ENCODE results near the gene RING1. TPM values are rescaled to one million over a fixed set of nuclear protein-coding genes. Genes with fewer than 3 reads are reported as not detected.

Gene RING1
- total and polyA plus RNA-seq, 2 donors, result 19.1 to 48.3 TPM

DNA sequence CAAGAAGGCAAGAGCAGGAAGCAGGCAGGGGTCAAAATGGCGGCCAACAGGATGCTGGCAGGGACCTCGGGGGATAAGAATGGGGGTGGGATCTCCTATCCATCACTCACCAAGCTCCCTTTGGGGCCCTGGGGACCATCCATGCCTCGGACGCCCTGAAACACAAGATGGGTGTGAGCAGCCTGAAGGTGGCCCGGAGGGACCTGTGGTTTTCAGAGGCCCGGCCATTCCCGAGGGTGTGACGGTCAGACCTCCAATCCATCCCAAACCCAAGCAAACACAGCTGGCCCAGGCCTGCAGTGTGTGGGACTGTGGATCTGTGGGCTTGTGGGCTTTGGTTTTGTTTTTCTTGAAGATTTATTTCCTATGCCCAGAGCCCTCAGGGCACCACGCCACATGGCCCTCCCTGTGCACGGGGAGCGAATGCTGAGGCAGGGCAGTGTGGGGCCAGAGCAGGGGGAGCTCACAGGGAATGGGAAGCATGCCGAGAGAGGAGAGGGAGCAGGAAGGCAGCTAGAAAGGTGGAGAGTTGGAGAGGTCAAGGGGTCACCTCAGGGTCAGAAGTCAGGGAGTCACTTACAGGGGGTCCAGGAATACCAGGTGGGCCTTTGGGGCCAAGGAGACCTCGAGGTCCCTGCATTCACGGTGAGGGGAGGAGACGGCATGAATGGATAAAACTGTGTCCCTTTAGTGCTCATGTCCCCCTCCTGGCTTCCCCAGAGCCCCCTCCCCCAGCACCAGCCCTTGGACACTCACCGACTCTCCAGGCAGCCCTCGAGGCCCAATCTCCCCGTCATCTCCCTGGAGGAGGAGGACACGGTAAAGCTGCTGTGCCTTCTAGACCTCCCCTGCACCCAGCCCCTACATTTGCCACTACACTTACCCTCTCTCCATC is 30.5 kb upstream of the RING1 start:
- 78% methylated on average over 19 of the region's 19 CpGs for WGBS
- DNase-seq (ENCODE audit: extremely low spot score), result no peak
- no peak overlapping the region for H3K27ac ChIP-seq (ENCODE audit: low read depth)
- no peak overlapping the region for H3K4me3 ChIP-seq (ENCODE audit: low read depth, low read length)
- no peaks in the 10 kb centered on the region for H3K36me3 ChIP-seq (ENCODE audit: insufficient read depth)
- no peaks in the 10 kb centered on the region for H3K4me1 ChIP-seq (ENCODE audit: insufficient read depth)

DNA sequence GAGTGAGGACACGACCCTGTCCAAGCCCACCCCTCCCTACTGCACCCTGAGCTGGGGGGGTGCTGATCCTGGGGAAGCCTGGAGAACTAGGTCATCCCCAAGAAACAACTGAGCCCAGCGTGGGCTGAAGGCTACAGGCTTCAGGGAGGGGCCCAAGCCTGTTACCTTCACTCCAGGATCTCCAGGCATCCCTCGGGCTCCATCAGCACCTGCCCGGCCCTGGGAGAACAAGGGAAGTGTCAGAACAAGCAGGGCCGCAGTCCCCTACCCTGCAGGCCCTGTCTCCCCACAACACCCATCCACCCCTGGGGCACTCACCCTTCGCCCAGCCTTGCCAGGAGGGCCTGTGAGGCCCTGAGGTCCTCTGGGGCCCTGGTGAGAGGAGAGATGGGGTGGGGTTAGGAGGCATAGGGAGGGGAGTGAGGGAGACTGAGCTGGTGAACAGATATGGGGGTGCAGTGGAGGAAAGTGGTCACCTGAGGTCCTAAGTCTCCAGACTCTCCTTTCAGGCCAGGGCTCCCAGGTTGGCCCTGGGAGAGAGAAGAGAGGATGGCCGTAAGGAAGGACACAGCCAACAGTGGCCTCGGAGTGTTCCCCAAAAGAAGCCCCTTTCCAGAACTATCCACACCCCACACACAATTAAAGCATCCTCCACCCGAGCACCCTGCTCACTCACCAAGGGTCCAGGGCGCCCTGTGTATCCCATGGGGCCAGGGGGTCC is 29.4 kb upstream of the RING1 start:
- H3K27ac ChIP-seq (ENCODE audit: low read depth), result no peak overlapping the region
- DNase-seq (ENCODE audit: extremely low spot score), result no peak
- H3K4me3 ChIP-seq (ENCODE audit: low read depth, low read length), result no peak overlapping the region
- 87% methylated on average over 10 of the region's 10 CpGs for WGBS
- H3K4me1 ChIP-seq (ENCODE audit: insufficient read depth), result no peaks in the 10 kb centered on the region
- H3K36me3 ChIP-seq (ENCODE audit: insufficient read depth), result no peaks in the 10 kb centered on the region

DNA sequence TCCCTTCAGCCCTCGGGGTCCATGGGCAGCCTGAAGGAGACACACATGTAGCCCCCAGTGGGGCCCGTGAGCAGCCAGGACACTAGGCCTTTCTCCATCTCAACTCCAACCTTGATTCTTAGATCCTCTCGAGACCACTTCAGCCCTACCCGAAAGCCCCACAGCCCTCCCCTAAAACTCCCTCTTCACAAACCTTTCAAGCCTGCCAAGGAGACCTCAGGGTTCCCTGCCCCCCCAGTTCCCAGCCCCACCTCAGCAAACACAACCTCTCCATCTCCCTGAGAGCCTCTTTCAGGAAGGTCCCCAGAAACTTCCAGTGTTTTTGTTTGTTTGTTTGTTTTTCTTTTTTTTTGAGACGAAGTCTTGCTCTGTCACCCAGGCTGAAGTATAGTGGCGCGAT is 27.2 kb upstream of the RING1 start:
- WGBS, result 85% methylated on average over 7 of the region's 7 CpGs
- H3K4me1 ChIP-seq (ENCODE audit: insufficient read depth), result no peaks in the 10 kb centered on the region
- H3K4me3 ChIP-seq (ENCODE audit: low read depth, low read length), result no peak overlapping the region
- DNase-seq (ENCODE audit: extremely low spot score), result no peak
- no peak overlapping the region for H3K27ac ChIP-seq (ENCODE audit: low read depth)
- no peaks in the 10 kb centered on the region for H3K36me3 ChIP-seq (ENCODE audit: insufficient read depth)

DNA sequence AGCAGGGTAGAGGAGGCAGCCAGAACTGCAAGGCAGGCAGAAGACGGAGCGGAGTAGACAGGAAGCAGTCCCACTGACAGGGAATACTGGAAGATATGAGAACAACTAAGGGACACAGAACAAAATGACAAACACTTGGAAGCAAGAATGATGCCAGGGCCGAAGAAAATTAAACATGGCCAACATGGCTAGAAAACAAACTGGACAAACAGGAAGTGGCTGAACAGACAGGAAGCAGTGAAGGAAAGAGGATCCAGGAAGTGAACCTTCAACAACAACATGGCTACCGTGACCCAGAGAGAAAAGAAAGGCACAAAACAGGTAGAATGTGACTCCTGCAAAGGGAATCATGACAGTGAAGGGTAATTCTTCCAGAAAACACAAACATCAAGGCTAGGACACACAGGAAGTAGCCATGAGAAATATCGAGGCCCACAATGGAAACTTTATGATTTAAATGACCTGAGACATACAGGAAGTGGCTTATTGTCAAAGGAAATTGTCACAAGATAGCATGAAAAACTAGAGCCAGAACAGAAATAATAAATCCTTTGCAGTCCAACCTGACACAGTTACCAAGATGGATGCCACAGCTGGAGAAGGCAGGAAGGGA is 25.1 kb upstream of the RING1 start:
- Histone ChIP-seq H3K27ac (ENCODE audit: low read depth) (no peak overlapping the region), H3K4me3 (ENCODE audit: low read depth, low read length) (no peak overlapping the region), H3K36me3 (ENCODE audit: insufficient read depth) (no peaks in the 10 kb centered on the region), H3K4me1 (ENCODE audit: insufficient read depth) (no peaks in the 10 kb centered on the region)
- no peak for DNase-seq (ENCODE audit: extremely low spot score)
- whole genome bisulfite sequencing, result 72% methylated on average over 5 of the region's 5 CpGs

- Histone ChIP-seq H3K36me3 (ENCODE audit: insufficient read depth) (no peaks in the 10 kb centered on the region), H3K4me1 (ENCODE audit: insufficient read depth) (no peaks in the 10 kb centered on the region), H3K4me3 (ENCODE audit: low read depth, low read length) (no peak overlapping the region), H3K27ac (ENCODE audit: low read depth) (no peak overlapping the region)
- WGBS, result 57% methylated on average over 9 of the region's 9 CpGs
- DNase-seq (ENCODE audit: extremely low spot score), result no peak
These were observed 23.1 kb upstream of the RING1 start for GRCh38 chr6:33185190-33185589.

- no peaks in the 10 kb centered on the region for H3K4me1 ChIP-seq (ENCODE audit: insufficient read depth)
- no peaks in the 10 kb centered on the region for H3K36me3 ChIP-seq (ENCODE audit: insufficient read depth)
- 60% methylated on average over 4 of the region's 4 CpGs for WGBS
- no peak for DNase-seq (ENCODE audit: extremely low spot score)
- no peak overlapping the region for H3K27ac ChIP-seq (ENCODE audit: low read depth)
- no peak overlapping the region for H3K4me3 ChIP-seq (ENCODE audit: low read depth, low read length)
These were observed 22.6 kb upstream of the RING1 start for GRCh38 chr6:33185654-33186187.

GRCh38 chr6:33187809-33188208 is 20.5 kb upstream of the RING1 start:
- Histone ChIP-seq H3K4me1 (ENCODE audit: insufficient read depth) (no peaks in the 10 kb centered on the region), H3K4me3 (ENCODE audit: low read depth, low read length) (no peak overlapping the region), H3K27ac (ENCODE audit: low read depth) (no peak overlapping the region), H3K36me3 (ENCODE audit: insufficient read depth) (no peaks in the 10 kb centered on the region)
- DNase-seq (ENCODE audit: extremely low spot score), result no peak
- WGBS, result 85% methylated on average over 1 of the region's 1 CpG

DNA sequence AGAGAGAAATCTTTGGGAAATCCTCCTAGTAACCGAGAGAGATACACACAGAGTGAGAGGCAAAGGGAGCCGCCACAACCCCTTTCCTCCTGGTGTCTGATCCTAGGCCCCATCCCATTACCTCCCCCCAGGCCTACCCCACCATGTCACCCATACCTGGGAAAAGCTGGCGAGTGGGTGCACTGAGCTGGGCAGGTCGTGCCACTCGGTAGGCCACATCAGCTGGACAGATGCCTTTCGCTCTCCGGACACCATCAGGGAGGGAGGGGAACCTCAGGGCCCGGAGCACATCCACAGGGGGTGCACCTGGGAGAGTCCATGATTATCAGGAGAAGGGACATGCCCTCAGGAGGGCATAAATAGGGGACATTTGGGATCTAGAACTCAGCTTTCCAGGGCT is 19.1 kb upstream of the RING1 start:
- no peaks in the 10 kb centered on the region for H3K4me1 ChIP-seq (ENCODE audit: insufficient read depth)
- H3K36me3 ChIP-seq (ENCODE audit: insufficient read depth), result no peaks in the 10 kb centered on the region
- no peak overlapping the region for H3K4me3 ChIP-seq (ENCODE audit: low read depth, low read length)
- no peak for DNase-seq (ENCODE audit: extremely low spot score)
- WGBS, result 84% methylated on average over 8 of the region's 8 CpGs
- no peak overlapping the region for H3K27ac ChIP-seq (ENCODE audit: low read depth)

GRCh38 chr6:33189625-33190448 is 18.5 kb upstream of the RING1 start:
- 53% methylated on average over 7 of the region's 7 CpGs for WGBS
- H3K4me1 ChIP-seq (ENCODE audit: insufficient read depth), result no peaks in the 10 kb centered on the region
- no peak overlapping the region for H3K27ac ChIP-seq (ENCODE audit: low read depth)
- no peak for DNase-seq (ENCODE audit: extremely low spot score)
- no peak overlapping the region for H3K4me3 ChIP-seq (ENCODE audit: low read depth, low read length)
- H3K36me3 ChIP-seq (ENCODE audit: insufficient read depth), result no peaks in the 10 kb centered on the region

DNA sequence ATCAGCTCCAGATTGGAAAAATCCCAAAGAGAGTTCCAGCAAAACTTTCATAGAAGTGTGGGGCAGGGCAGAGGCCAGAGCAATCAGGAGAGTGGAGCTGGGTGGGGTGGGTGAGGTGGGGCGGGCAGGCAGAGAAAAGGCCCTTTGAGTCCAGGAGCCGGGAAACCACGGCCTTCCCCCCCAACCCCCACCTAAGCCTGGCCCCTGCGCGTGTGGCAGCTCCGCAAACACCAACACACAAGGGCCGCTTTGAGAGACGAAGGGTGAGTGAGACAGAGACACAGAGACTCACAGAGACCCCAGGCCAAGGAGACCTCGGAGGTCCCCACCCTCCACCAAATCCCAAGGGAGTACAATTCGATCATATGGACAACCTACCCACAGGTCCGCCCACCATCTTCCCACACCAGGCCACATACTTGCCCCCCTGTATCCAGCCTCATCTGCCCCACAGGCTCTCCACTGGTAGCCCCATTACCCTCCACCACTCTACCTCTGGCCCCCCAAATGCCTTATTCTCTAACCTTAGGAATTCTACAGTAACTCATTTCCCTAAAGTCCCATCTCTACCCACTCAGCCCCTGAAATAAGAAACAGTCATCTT is 17.7 kb upstream of the RING1 start:
- Histone ChIP-seq H3K4me1 (ENCODE audit: insufficient read depth) (no peaks in the 10 kb centered on the region), H3K27ac (ENCODE audit: low read depth) (no peak overlapping the region), H3K4me3 (ENCODE audit: low read depth, low read length) (no peak overlapping the region), H3K36me3 (ENCODE audit: insufficient read depth) (no peaks in the 10 kb centered on the region)
- WGBS, result 86% methylated on average over 11 of the region's 11 CpGs
- DNase-seq (ENCODE audit: extremely low spot score), result no peak

DNA sequence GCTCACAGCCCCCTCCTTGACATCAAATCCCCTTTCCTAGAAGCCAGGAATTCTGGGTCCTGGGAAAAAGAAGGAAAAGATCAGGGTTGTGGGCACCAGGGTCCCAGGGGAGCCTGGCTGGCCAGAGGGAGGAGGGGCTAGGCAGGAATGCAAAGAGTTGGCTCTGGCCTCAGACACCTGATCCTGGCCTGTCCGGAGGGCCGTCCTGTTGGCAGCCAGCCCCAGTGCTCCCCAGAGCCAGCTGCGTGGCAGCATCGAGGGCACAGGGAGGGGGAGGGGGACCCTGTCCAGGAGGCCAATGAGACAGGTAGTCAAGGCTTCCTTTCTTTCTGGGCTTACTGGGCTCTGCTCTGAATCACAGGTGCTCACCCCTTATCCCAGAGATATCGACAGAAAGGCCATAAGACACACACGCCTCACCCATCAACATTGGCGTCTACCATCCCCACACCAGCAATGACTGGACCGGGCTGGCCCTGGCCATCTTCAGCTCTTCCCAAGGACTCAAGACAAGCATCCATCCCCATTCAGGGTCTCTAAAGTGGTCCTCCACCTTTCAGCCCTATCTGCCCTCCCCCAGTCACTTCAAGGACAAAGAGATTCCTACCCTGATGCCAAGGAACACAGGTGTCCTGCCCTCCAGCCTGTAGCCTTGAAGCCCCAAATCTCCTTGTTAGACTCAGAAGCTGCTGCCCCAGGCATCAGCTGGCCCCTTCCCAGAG is 16.8 kb upstream of the RING1 start:
- Histone ChIP-seq H3K4me1 (ENCODE audit: insufficient read depth) (no peaks in the 10 kb centered on the region), H3K36me3 (ENCODE audit: insufficient read depth) (no peaks in the 10 kb centered on the region), H3K4me3 (ENCODE audit: low read depth, low read length) (no peak overlapping the region), H3K27ac (ENCODE audit: low read depth) (no peak overlapping the region)
- 39% methylated on average over 8 of the region's 8 CpGs for WGBS
- no peak for DNase-seq (ENCODE audit: extremely low spot score)

GRCh38 chr6:33192105-33192646 is 16.1 kb upstream of the RING1 start, which contains the start of gene COL11A2:
Gene COL11A2 (minus strand): TSS chr6:33192467. CDS start chr6:33192240, 227 bp downstream.
- H3K4me3 ChIP-seq (ENCODE audit: low read depth, low read length), result peak within 1 kb of the TSS; percentile 21
- no peak for DNase-seq (ENCODE audit: extremely low spot score)

More at GRCh38 chr6:33192105-33192646, 16.1 kb upstream of the RING1 start, which contains the start of gene COL11A2:
- no peaks in the 10 kb centered on the region for H3K36me3 ChIP-seq (ENCODE audit: insufficient read depth)
- 9% methylated on average over 35 of the region's 35 CpGs for WGBS
- no peaks in the 10 kb centered on the region for H3K4me1 ChIP-seq (ENCODE audit: insufficient read depth)
- H3K27ac ChIP-seq (ENCODE audit: low read depth), result no peak within 1 kb of the TSS
